ENCODE measurements around the gene CEP350. TPM values are rescaled to one million over a fixed set of nuclear protein-coding genes. Genes with fewer than 3 reads are reported as not detected.

CEP350 gene
- total and polyA plus RNA-seq, 2 of the 4 experiments (the other 2 are of a cell fraction) = 5.0 to 36.4 TPM

- 72% methylated on average over 2 of the region's 4 CpGs; no CpG with 5 or more reads in 1 of the 2 experiments for WGBS, 2 experiments (ENCODE audit: extremely low coverage in 2 of 2, insufficient read length in 1 of 2)
- H4K91ac ChIP-seq (ENCODE audit: insufficient read depth, low read depth, low read length) = peak overlapping the region; percentile 78; the same call in 1 of the 2 replicates
- peak overlapping the region; percentile 67 for H3K23ac ChIP-seq (ENCODE audit: low read depth, low read length)
- intact Hi-C loops (cut with micrococcal nuclease) = loop anchor here (1.0 to 10.0 kb wide), 5 partner anchors 75 to 452 kb away; partner anchors contain the start of genes CEP350 and TOR1AIP1
- H4K5ac ChIP-seq (ENCODE audit: low read depth, low read length) = no peak overlapping the region
- peaks cover 20% of the 10 kb centered on the region for H3K4me1 ChIP-seq (ENCODE audit: control insufficient read depth, insufficient read depth, low read length)
- peak overlapping the region; percentile 96 for H3K4me2 ChIP-seq (ENCODE audit: low read depth, low read length)
- dilution Hi-C loops (cut with HindIII; ENCODE audit: low sequenced_read_pairs, unreplicated experiment) = loop anchor here (25.0 kb wide), 1 partner anchor 120 kb away; no protein-coding TSS in a partner anchor
- TF ChIP-seq NFE2L2 (IDR thresholded peaks at IDR 0.05; ENCODE audit: low read depth, low read length) (no peak), RAD21 (IDR thresholded peaks at IDR 0.05; ENCODE audit: low read length) (no peak), USF2 (IDR thresholded peaks at IDR 0.05; ENCODE audit: low read depth, low read length) (no peak), FOS (IDR thresholded peaks at IDR 0.05; ENCODE audit: low read depth, low read length) (no peak), CTCF (conservative IDR thresholded peaks at IDR 0.05; ENCODE audit: low read depth, low read length) (no peak), CHD1 (IDR thresholded peaks at IDR 0.05; ENCODE audit: low read depth, low read length) (no peak)
- H4K20me1 ChIP-seq (ENCODE audit: insufficient read depth, low read length) = peaks cover 73% of the 10 kb centered on the region
- peak overlapping the region; percentile 49 for H3K56ac ChIP-seq (ENCODE audit: extremely low read depth, insufficient read depth, low read length)
- peak overlapping the region; percentile 94 for H3K4ac ChIP-seq (ENCODE audit: low read depth, low read length)
- POLR2A ChIA-PET (ENCODE audit: unreplicated experiment) = interaction anchor here (0.5 kb wide), 1 partner anchor 153 kb away, joined by 7 read pairs; no protein-coding TSS in a partner anchor
- peaks cover 22 to 84% of the 10 kb centered on the region in 2 experiments for H3K79me1 ChIP-seq (ENCODE audit: low read depth in 1 of 2, low read length in 2 of 2)
- H3K14ac ChIP-seq (replicated peaks; ENCODE audit: low read depth, low read length) = peak overlapping the region; percentile 19
- no peak overlapping the region for H2BK15ac ChIP-seq (ENCODE audit: low read depth, low read length)
- BruUV-seq (replicated peaks) = no TSS peak
- H3K18ac ChIP-seq (ENCODE audit: low read depth, low read length) = peak overlapping the region; percentile 87
- H3K9me3 ChIP-seq (ENCODE audit: control insufficient read depth, insufficient read depth, low read length) = no peaks in the 10 kb centered on the region
- in situ Hi-C loops (cut with MboI; ENCODE audit: low sequenced_read_pairs) = loop anchor here (5.0 to 25.0 kb wide), 2 partner anchors 65 to 445 kb away; no protein-coding TSS in a partner anchor
- H3K27me3 ChIP-seq (ENCODE audit: control insufficient read depth, insufficient read depth, low read length) = no peaks in the 10 kb centered on the region
- peak overlapping the region; percentile 99 for H3K27ac ChIP-seq (ENCODE audit: insufficient read depth, low read length)
- peaks cover 35% of the 10 kb centered on the region for H3K36me3 ChIP-seq (ENCODE audit: control insufficient read depth, insufficient read depth, low read length)
- H4K8ac ChIP-seq (ENCODE audit: low read depth in 2 of 2, low read length in 2 of 2) = peak overlapping the region in 1 of 2 experiments; percentile 68; a peak in 2 of 4 replicates
- ATAC-seq (ENCODE audit: low read depth) = peak; percentile 3; the same call in 1 of the 2 replicates
- H2BK120ac ChIP-seq (ENCODE audit: low read depth, low read length) = peak overlapping the region; percentile 3
- H2AK9ac ChIP-seq (replicated peaks; ENCODE audit: low read depth, low read length, poor library complexity) = peak overlapping the region; percentile 66
- peak overlapping the region; percentile 11 for H2AFZ ChIP-seq (replicated peaks; ENCODE audit: low read length, poor library complexity)
- H2BK5ac ChIP-seq (ENCODE audit: low read depth, low read length, poor library complexity, severe bottlenecking) = peak overlapping the region; percentile 92
- H3K4me3 ChIP-seq (ENCODE audit: insufficient read depth, low read depth, low read length) = peak overlapping the region; percentile 94
- peak; percentile 65 for DNase-seq
- peak overlapping the region; percentile 99 for H3K9ac ChIP-seq (ENCODE audit: low read depth, low read length)
- H2AK5ac ChIP-seq (ENCODE audit: low read depth, low read length) = peak overlapping the region; percentile 67
- CTCF ChIA-PET = interaction anchor here (0.9 kb wide), 1 partner anchor 92 kb away, joined by 3 read pairs; no protein-coding TSS in a partner anchor
- peak overlapping the region; percentile 2; the same call in 1 of the 2 replicates for H2BK20ac ChIP-seq (ENCODE audit: low read depth, low read length)
- H3K9me1 ChIP-seq (ENCODE audit: insufficient read depth, low read length) = peaks cover 40% of the 10 kb centered on the region
Measured at GRCh38 chr1:180157108-180157507, 202.5 kb downstream of the CEP350 start.
